Renal pelvis (tissue), 4 donors: ENCODE measurements around the gene SIL1. TPM values are rescaled to one million over a fixed set of nuclear protein-coding genes. Genes with fewer than 3 reads are reported as not detected.
A peak's percentile ranks its signal among the peaks of the same experiment; 100 is the strongest.
"Not testable (repeated sequence)": the region's sequence is repeated elsewhere in the genome, so short reads cannot be mapped to it uniquely, and the experiment has no call there.

Source experiments
- DNase-seq: peaks from one replicate; pipeline ENCODE4 v3.0.0-alpha.2; 2013
- polyA plus RNA-seq, 3 donors: library from polyadenylated mRNA; unstranded; fragments of 120-200 nt; gene quantifications; one replicate each; pipeline ENCODE4 v1.2.1, GENCODE V29; 2013; ENCODE audit not compliant: insufficient read length in 3 of 3

Gene SIL1
- polyA plus RNA-seq, 3 donors: 40.3 to 52.1 (median 43.5) TPM

DNA sequence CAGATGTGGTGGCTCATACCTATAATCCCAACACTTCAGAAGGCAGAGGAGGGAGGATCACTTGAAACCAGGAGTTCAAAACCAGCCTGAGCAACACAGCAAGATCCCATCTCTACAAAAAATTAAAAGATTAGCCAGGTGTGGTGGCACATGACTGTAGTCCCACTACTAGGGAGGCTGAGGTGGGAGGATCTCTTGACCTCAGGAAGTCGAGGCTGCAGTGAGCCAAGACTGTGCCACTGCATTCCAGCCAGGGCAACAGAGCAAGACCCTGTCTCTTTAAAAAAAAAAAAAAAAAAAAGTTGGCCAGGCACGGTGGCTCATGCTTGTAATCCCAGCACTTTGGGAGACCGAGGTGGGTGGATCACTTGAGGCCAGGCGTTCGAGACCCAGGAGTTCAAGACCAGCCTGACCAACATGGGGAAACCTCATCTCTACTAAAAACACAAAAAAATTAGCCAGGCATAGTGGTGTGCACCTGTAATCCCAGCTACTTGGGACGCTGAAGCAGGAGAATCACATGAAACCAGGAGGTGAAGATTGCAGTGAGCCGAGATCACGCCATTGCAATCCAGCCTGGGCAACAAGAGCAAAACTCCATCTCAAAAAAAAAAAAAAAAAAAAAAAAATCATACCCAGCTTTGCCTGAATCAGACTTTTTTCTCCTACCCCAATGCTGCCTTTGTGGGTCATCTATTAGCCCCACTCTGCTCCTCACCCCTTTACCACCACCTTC, 18.2 kb downstream of the SIL1 start:
- not testable (repeated sequence) for DNase-seq

DNA sequence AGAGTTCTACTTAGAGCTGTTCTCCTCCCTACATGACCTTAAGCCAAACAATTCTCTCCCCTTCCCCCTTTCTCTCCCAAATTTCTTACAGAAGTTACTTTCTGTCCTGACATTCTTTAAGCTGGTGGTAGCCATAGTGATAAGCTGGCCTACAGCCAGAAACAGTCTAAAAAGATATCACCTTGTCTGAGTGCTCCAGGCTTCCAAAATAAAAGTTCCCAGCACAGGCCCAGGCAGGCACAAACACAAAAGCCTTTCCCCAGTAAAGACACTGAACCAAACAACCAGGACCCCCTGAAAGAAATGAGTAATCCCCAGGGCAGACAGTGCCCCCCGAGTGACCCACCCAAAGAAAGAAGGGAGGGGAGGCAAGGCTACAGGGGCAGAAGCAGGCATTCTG, 19.2 kb downstream of the SIL1 start:
- DNase-seq: peak; percentile 84

DNA sequence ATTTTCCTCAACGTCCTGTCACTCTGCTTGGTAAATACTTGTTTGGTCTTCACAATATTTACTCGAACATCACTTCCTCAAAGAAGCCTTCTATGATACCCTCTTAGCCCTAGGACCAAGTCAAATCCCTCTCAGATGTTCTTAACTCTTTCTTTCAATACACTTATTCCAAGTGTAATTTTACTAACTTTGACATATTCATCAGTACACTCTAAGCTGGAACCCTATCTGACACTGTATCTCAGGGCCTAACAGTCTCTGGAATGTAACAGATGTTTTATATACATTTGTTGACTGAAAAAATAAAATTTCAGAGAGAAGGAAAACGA, 19.6 kb downstream of the SIL1 start:
- DNase-seq: peak; percentile 31

DNA sequence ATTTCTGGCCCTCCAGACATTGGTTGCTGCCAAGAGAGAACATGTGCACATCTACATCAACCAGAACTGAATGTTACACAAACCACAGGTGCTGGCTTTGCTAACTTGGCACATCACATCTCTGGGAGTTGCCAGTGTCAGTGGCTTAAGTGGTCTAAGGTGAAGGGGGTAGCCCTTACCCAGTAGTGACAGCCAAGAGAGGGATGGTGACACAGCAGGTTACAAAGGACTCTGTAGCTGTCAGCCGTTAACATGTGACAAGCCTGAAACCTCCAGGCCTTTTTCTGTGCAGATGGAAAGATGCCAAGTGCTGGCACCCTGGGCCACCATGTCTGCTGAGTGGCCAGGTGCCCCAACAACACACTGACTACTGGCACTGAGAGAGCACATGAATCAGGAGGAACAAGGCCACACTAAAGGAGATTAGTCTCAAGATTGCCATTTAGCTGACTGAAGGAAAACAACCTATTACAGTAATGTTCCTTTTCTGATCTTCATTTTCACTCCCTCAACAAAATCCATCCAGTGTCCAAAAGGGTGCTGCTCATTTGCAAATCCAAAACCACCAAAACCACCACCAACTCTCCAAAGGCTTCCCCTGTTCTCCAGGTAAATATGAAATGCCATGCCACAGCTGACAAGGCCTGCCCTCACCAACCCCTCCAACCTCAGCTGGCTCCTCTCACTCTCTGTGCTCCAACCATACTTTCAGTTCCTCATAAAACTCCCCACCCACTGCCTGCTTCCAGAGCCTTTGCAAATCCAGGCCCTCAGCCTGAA, 20.2 kb downstream of the SIL1 start:
- DNase-seq: no peak

DNA sequence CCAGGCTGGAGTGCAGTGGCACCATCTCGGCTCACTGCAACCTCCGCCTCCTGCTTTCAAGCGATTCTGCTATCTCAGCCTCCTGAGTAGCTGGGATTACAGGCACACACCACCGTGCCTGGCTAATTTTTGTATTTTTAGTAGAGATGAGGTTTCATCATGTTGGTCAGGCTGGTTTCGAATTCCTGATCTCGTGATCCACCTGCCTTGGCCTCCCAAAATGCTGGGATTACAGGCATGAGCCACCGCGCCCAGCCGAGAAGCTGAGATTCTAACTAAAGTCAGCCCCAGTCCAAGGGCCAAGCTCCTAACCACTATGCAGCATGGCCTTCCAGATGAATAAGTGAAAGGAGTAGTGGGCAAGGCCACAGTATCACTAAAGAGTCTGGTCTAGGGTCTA, 20.9 kb downstream of the SIL1 start:
- not testable (repeated sequence) for DNase-seq

DNA sequence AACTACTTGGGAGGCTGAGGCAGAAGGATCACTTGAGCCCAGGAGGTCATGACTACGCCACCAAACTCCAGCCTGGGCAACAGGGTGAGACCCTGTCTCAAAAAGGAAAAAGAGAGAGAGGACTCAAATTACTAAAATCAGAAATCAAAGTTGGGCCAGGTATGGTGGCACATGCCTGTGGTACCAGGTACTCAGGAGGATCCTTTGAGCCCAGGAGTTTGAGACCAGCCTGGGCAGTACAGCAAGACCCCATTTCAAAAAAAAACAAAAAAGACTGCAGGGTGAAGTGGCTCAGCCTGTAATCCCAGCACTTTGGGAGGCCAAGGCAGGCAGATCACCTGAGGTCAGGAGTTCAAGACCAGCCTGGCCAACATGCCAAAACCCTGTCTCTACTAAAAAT, 23.8 kb downstream of the SIL1 start:
- DNase-seq: not testable (repeated sequence)

DNA sequence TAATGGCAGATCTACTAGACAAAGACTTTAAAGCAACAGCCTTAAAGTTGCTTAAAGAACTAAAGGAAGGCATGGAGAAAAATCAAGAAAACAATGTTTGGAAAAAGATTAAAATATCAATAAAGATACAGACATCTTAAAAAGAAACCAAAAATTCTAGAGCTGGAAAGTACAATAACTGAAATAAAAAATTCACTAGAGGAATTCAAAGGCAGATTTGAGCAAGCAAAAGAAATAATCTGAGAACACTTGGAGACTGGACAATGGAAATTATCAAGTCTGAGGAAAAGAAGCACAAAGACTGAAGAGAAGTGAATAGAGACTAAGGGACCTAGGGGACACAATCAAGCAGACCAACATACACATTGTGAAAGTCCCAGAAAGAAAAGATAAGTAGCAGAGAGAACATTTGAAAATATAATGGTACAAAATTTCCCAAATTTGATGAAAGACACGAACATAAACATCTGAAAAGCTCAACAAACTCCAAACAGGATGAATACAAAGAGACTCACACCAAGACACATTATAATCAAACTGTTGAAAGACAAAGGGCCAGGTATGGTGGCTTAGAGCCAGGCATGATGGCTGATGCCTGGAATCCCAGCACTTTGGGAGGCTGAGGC, 26.3 kb downstream of the SIL1 start:
- DNase-seq: no peak

DNA sequence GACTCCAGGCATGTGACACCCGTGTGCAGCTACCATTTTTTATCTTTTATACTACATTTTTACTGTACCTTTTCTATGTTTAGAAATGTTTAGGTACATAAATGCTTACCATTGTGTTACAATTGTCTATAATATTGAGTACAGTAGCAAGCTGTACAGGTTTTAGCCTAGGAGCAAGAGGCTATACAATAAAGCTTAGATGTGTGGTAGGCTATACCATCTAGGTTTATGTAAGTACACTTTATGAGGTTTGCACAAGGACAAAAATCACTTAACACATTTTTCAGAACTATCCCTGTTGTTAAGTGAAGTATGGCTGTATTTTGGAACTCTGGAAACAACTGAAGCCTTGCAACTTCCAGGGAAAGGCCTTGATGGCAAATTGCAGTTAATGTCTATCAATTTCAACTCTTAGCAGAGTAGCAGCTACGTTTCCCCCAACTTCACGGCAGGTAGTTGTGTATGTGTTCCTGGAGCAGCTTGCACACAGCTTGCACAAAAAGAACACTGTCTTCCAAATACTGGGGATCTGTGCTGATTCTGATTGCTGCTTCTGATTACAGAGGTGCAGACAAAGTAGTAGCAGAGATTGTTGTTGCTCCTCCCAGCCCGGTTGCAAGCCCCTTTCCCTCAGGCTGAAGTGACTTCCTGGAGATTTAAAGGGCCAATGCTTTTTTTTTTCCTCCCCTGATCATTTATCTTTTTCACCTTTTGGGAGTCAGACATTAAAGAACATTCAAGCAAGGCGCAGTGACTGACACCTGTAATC, 30.0 kb downstream of the SIL1 start:
- no peak for DNase-seq

DNA sequence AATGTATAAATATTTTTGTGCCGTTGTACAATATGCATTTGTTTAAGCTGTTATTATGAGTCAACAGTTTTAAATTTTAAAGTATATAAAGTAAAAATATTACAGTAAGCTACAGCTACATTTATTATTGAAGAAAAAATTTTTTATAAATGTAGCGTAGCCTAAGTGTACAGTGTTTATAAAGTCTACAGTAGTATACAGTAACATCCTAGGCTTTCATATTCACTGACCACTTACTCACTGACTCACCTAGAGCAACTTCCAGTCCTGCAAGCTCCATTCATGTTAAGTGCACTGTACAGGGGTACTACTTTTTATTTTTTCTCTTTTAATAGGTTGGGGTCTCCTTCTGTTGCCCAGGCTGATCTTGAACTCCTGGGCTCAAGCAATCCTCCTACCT, 30.6 kb downstream of the SIL1 start:
- no peak for DNase-seq

DNA sequence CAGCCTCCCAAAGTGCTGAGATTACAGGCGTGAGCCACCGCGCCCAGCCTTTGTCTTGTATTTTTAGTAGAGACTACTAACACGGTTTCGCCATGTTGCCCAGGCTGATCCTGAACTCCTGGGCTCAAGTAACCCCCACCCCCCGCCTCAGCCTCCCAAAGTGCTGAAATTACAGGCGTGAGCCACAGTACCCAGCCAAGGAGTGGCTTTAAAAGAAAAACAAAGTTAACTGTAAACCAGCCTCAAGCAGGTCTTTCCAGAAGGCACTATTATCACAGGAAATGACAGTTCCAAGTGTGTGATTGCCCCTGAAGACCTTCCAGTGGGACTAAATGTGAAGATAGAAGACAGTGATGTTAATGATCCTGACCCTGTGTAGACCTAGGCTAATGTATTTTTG, 31.1 kb downstream of the SIL1 start:
- DNase-seq: no peak

DNA sequence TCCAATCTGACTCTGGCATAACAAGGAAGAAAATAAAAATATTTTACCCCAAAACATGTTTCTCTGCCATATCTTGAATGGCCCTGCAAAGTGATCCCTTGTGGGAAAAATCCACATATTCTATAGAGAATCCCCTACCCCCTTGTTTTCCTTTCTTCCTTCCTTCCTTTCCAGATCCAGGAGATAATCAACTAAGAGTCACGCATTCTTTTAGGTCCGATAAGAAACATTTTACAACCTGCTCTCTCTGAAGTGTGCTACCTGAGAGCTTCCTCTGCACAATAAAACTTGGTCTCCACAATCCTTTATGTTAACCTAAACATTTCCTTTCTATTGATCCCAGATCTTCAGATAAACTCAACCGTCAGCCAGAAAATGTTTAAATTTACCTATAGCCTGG, 33.3 kb downstream of the SIL1 start:
- not testable (repeated sequence) for DNase-seq

DNA sequence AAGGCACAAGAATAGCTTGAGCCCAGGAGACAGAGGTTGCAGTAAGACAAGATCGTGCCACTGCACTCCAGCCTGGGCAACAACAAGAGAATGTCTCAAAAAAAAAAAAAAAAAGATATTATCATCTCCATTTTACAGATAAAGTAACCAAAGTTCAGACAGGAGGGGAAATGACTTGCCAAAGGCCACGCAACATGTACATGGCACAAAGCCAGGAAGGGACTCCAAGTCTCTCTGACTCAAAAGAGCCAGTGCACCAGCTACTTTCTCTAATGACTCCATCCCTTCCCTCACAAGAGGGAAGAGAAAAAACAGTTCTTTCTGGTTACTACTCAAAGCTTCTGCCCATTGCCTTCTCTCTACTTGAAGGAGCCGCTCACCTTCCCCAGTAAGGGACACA, 34.1 kb downstream of the SIL1 start:
- DNase-seq: no peak

DNA sequence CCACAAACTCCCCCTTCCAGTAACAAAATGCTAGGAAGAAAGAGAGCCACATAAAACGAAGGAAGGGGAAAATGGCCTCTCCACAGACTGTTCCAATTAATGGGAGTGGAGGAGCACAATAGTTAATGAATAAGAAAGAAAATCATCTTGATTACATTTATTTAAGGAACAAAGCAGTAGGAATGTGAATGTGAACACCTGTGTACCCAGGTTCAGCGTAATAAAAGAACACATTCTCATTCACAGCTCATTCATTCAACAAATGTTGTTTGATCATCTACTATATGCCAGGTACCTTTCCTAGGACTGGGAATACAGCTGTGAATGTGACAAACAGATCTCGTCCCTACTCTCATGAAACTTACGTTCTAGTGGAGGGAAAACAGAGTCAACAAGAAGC, 35.7 kb downstream of the SIL1 start:
- no peak for DNase-seq

DNA sequence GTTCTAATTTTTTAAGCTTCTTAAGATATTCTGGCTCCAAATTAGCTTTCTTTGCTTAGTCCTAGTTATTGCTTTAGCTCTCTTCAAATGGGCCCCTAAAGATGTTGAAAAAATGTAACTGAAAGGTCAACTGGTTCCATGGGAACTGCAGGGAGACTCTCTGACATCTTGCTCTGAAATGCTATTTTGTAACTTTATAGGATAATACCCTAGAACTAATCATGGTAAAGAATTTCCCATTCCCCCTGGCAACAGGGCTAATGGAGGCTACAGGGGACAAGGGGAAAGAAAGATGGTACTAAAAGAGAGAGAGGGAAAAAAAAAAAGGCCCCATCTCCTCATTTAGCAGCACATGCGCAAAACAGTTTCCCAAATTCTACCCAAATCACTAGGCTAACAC, 39.4 kb downstream of the SIL1 start:
- DNase-seq: no peak

DNA sequence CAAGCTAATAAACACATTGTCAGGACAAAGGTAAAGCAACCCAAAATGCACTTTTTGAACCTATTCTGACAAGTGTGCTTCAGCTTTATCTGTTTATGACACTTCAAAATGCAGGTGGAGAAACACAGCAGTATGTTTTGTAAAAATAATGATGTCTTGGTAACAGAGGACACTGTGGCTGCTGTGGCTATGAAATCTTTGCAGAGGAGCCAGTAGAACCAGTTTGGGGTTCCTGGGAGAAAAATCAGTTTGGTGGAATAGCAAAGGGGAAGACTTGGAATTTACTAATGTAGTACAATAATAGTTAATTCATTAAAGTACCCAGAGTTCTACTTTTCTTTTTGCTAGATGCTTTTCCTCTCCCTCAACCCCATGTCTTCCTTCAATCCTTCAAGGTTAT, 40.6 kb downstream of the SIL1 start:
- no peak for DNase-seq

DNA sequence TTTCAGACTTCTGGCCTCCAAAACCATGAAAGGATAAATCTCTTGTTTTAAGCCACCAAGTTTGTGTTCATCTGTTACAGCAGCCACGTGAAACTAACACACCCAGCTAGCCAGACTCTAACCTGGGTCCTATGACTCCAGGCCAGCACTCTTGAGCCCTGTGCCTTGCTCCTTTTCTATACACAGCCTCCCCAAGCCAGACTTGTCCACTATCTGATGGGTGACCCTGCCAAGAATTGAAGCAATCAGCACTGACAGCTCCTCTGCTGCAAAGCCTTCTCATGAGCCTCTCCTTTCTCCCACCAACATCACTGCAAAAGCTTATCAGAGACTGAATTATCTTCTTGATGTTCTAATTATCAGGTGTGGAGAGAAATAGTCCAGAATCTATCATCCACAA, 41.4 kb downstream of the SIL1 start:
- no peak for DNase-seq

DNA sequence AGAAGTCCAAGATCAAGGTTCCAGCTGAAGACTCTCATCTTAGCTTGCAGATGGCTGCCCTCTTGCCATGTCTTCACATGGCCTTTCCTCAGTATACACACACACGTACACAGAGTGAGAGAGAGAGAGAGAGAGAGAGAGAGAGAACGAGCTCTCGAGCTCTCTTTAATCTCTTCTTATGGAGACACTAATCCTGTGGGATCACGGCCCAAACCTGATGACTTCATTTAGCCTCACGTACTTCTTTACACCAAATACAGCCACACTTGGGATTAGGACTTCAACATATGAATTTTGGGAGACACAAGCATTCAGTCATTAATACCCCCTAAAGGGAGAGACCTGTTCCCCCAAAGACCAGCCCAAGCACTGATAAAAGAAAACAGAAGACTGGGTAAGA, 42.8 kb downstream of the SIL1 start:
- no peak for DNase-seq

DNA sequence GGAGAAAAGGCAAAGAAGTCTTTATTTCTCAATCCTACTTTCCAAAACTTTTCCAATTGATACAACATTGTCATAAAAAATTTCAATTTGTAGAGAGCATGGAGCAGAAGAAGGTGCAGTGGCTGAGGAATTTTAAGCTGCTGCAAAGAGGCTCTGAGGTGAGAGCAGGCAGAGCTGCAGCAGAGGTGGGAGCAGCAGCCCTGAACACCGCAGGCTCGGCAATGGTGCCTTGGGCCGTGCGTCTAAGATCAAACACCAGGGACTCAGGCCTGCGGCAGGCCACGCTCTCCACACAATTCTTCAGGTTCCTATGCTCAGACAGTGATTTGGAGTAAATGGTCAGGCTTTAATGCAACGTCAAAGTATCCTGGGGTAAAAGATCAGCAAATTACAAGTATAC, 46.3 kb downstream of the SIL1 start:
- DNase-seq: no peak

DNA sequence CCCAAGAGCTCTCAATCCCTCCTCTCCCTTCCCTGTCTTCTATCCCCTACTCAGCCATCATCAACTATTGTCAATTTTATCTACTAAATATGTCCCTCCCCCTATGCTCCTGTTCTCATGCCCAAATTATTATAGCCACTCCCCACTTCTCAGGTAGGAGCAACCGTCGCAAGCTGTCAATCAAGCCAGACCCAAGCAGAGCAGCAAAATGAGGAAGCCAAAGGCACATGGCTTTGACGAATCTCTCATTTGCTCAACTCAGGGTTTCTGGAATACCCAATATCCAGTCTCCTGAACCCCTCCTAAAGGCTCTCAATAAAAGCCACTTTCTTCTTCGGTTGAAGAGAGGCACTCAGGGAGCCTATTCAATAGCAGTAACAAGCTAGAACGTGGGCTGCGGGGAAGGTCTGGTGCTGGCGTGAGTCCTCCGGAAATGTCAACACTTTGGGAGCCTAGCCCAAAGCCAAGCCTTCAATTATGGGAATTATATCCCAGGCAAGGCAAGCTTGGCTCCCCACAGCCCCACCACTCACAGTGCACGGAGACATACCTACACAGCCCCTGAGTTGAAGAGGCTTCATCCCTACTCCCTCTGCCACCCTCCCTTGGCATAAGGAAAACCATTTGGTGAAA, 47.7 kb downstream of the SIL1 start:
- no peak for DNase-seq

DNA sequence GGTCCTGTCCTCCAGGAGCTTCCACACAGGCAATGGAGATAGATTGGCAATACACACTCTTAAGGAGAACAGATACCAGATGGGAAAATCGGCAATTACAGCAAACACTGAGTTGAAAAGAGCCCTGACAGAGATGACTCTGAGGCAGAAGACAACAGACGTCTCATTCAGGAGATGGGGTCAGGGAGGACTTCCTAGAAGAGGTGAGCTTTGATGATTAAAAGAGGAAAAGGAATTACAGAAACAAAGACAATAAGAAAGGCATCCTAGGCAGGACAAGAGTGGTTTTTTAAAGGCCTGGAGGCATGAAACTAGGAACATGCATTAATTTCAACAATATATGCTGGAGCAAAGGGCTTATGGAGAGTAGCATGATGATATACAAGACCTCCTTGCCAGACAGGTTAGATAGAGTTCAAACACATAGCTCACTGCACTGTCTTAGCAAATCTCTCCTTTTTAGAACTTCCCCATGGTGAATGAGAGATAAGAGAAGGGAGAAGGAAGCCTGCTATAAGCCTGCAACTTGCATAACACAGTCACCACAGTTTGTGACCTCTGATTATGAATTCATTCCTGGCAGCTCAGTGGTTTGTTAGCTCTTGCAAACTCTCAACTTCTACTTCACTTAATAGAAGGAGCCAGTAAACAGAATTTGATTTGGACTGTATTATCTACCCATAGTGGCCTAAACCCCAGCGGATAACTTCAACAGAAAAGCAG, 48.5 kb downstream of the SIL1 start:
- no peak for DNase-seq

DNA sequence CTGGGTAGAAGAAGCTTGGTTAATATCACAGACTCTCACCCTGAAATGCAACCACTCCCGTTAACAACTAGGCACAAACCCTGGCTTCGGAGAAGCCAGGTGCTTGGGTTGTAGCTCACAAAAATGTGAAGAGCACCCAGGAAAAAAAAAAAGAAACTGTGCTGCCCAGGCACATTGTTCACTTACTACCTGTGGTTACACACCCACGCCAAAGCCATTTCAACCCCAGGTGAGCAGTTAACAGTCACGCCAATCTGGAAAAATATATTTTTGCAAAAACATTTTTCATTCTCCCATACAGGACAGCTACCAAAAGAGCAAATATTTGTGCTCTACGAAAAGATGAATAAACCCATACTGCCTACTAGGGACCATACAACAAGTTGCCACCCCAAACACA, 49.2 kb downstream of the SIL1 start:
- no peak for DNase-seq
